LHCN-M2 (cell line): Measurements from ENCODE around the gene CPN2. TPM values are rescaled to one million over a fixed set of nuclear protein-coding genes. Genes with fewer than 3 reads are reported as not detected.

Source experiments
- DNase-seq: peaks from one replicate; pipeline ENCODE4 v3.0.0-alpha.2; 2012; ENCODE audit warnings: low read depth
- total RNA-seq: library from RNA; depleted of rRNA; stranded (reverse); fragments of >200 nt; gene quantifications from 2 replicates; pipeline ENCODE4 v1.2.3, GENCODE V29; 2014

The CPN2 gene
- total RNA-seq, 1 experiment from 2014 or later: not detected

- no peak for DNase-seq
These were observed 22.1 kb downstream of the CPN2 start for GRCh38 chr3:194328942-194329582.

- DNase-seq: peak; percentile 83
These were observed 23.0 kb downstream of the CPN2 start for GRCh38 chr3:194328053-194328657.

DNA sequence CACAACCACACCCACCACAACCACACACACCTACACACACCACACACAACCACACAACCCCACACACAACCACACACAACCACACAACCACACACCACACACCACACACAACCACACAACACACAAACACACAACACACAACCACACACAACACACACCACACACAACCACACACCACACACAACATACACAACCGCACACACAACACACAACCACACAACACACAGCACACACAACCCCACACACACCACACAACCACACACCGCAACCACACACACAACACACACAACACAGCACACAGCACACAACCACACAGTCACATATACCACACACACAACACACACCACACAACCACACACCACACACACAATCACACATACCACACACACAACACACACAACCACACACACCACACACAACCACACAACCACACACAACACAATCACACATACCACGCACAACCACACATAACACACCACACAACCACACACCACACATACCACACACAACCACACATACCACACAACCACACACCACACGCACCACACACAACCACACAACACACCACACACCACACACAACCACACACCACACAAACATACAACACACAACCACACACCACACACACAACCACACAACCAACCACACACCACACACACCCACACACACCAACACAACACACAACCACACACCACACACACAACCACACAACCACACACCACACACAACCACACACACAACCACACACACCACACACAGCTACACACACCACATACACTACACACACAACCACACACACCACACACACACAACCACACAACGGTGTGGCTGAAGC, 23.7 kb downstream of the CPN2 start:
- DNase-seq: peak; percentile 37

GRCh38 chr3:194326968-194327217, 24.2 kb downstream of the CPN2 start:
- no peak for DNase-seq

- DNase-seq: no peak
These were observed 24.7 kb downstream of the CPN2 start for GRCh38 chr3:194326192-194326967.

DNA sequence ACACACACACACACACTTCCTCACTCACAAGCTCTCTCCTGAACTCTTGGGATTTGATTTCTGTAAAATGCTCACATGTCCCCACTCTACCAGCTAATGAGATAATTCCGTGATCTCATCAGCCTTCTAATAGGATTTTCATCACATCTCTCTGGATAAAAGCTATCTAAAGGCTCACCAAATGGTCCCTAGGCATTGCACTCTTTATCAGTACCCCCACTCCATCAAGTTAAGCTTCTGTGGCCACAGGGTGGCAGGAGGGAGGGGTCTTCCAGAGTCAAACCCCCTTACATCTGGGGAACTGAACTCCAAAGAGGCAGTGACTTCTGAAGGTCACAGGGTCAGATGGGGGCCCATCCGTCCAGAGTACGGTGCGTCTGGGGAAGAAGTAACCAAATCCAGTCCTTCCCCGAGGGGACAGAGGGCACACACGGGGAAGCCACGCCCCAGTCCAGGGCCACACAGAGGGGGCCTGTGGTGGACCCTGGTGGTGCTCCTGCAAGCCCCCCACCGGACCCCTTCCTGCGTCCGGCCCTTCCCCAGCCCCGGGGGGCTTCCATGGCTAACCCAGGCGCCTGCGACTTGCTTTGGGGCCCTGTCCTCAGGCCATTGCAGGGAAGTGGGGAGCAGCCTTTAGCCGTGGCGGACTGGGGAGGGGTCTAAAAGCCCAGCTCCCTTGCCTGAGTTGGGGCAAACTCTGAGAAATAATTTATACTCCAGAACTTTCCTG, 25.5 kb downstream of the CPN2 start:
- no peak for DNase-seq

- DNase-seq: no peak
These were observed 26.3 kb downstream of the CPN2 start for GRCh38 chr3:194324823-194325327.

DNA sequence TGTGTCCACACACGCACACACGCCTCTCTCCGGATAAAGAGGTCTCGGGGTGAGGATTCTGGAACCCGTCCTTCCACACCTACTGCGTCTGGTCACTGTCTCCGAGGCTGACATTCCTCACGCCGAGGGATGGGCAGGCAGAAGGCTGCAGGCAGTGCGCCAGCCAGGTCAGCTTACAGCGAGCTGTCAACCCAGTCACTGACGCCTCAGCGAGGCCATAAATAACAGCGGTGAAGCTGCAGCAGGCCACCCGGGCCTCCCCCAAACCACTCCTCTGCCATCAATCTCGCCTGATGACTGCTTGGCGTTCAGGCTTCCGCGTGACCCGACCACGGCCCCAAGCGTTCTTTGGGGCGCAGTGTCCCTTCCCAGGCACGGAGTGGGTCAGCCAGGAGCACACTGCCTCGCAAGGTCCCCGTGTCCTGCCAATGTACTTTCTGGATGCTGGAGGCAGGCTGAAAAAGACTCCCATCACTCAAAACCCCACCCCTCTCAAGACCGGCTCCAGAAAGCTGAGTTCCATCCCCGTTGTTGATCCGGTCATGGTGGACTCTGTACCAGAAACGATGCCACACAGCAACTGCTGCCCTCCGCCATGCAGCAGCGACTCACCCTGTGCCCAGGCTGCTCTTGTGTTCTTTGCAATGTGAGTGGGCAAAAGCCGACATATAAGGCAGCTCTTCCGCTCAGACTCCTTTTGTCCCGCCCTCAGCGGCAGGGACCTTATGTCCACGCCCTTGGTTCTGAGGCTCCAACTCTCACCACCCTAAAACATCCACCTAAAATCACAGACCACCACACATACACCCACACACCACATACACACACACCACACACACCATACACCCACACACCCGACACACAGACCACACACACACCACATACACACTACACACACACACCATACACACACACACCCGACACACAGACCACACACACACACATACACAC, 27.1 kb downstream of the CPN2 start:
- peak; percentile 53 for DNase-seq

DNA sequence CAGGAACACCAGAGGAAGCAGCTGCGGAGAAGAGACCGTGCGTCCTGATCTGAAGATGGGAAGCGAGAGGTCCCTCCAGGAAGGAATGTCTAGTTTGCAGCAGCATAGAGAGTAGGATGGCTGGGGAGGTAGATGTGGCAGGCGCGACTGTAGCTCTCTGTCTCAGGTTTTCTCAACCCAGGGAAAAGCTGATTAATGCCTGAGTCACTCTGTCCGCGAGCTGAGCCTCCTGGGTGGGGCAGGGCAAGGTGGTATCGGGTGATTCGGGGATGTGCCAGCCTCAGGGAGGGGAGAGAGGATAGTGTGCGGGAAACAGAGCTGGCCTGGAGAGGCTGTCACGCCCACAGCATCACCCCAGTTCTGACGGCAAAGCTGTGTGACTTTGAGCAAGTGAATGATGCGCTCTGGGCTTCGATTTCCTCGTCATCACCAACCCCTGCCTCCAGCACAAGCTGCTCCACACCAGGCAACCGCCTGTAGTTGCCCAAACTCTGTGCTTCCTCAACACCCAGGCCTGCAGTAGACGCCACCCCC, 28.4 kb downstream of the CPN2 start:
- peak; percentile 41 for DNase-seq

DNA sequence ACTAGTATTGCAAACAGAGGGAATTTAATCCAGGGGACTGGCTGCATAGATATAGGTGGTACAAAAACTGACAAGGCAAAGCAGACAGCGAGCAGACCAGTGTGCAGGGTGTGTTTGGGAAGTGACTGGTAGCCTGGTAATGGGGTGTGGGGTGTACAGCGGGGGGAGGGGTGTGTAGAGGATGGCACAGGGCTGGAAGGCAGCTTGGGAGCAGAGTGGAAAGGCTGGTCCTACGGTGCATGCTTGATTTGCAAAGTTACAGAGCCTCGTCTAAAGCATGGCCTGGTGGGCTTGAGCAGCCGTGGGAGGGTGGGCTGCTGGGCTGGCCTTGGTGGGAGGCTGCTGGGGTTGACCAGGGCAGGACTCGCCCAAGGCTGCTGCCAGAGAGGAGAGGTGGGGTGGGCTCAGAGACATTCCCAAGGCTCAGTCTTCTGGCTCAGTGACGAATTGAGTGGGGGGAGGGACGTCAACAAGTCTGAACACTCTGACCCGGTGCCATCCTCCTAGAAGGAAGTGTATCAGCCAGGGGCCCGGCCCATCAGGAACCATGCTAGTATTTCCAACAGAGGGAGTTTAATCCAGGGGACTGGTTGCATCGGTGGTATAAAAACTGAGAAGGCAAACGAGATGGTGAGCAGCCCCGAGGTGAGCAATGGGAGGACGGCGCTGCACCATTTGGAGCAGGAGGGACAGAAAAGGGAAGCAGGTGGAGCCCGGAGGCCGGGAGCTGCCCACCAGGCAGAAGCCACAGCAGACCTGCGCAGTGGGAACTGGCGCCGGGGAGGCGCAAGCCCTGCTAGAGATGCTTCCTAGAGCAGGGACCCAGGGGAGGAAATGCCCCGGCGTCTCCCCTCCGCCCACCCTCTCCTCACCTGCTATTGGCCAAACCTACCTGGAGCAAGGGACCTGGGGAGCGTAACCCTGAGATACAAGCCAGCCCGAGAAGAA, 29.2 kb downstream of the CPN2 start:
- no peak for DNase-seq

GRCh38 chr3:194320744-194321243, 30.3 kb downstream of the CPN2 start:
- no peak for DNase-seq

DNA sequence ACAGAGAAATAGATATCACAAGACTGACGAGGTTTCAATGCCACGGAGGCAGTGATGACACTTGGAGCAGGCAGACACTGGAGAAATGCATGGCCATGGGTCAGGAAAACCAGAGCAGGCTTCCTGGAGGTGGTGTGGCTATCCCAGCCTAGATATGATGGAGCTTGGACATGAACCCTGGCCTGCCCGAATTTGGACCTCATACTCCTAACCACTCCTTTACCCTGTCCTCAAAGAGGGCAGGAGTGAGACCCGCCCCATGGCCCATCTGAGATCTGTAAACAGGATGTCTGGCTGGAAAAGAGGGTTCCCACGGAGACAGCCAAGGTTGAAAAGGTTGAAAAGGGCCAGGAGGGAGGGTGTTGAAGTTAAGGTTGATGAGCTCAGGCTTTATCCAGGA, 31.0 kb downstream of the CPN2 start:
- DNase-seq: no peak

DNA sequence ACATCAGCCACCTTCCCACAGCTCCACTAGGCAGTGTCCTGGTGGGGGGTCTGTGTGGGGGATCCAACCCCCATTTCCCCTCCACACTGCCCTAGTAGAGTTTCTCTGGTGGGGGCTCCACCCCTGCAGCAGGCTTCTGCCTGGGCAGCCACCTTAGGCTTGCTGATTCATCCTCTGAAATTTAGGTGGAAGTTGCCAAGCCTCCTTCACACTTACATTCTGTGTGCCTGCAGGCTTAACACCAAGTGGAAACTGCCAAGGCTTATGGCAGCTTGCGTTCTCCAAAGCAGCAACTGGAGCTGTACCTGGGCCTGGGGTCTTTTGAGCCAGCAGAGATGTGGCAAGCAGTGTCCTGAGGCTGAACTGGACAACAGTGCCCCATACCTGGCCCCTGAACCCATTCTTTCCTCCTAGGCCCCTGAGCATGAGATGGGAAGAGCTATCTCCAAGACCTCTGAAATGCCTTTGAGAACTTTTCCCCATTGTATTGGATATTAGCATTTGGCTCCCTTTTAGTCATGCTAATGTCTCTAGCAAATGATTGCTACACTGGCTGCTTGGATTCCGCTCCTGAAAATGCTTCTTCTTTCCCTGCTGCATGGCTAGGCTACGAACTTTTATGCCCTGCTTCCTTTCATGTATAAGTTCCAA, 32.5 kb downstream of the CPN2 start:
- no peak for DNase-seq

- no peak for DNase-seq
These were observed 34.2 kb downstream of the CPN2 start for GRCh38 chr3:194316918-194317317.

DNA sequence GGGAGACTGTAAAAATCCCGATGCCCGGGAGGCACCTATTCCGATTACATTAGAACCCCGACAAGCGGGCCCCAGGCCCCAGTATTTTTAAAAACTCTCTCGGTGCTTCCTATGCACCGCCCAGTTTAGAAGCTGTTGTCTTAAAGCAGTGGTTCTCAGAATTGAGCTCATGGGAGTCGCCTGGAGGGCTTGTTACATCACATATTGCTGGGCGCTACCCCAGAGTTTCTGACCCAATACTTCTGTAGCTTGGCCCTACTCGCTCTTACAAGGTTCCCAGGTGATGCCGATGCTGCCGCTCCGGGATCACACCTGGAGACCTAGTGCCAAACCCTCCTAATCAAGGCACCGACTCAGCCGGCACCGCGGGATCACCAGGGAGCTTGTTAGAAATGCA, 35.2 kb downstream of the CPN2 start:
- no peak for DNase-seq

GRCh38 chr3:194315088-194315964, 35.8 kb downstream of the CPN2 start:
- DNase-seq: peak; percentile 51
